MM.1S (cell line): ENCODE data around the gene CDH5.

Experiments used
- EZH2phosphoT487 ChIP-seq: fragments of 300-600 bp; sonication (generic); IDR thresholded peaks from 2 replicates; pipeline ENCODE4 v1.6.1; 2018; ENCODE audit warnings: antibody characterized with exemption, low read length
- TF ChIP-seq, protein P1 (sequence below): fragments of 300-600 bp; sonication (generic); IDR thresholded peaks from 2 replicates; pipeline ENCODE4 v1.5.1; 2016; ENCODE audit warnings: antibody characterized with exemption, low read length, mixed read lengths

- TF ChIP-seq, protein P1, sequence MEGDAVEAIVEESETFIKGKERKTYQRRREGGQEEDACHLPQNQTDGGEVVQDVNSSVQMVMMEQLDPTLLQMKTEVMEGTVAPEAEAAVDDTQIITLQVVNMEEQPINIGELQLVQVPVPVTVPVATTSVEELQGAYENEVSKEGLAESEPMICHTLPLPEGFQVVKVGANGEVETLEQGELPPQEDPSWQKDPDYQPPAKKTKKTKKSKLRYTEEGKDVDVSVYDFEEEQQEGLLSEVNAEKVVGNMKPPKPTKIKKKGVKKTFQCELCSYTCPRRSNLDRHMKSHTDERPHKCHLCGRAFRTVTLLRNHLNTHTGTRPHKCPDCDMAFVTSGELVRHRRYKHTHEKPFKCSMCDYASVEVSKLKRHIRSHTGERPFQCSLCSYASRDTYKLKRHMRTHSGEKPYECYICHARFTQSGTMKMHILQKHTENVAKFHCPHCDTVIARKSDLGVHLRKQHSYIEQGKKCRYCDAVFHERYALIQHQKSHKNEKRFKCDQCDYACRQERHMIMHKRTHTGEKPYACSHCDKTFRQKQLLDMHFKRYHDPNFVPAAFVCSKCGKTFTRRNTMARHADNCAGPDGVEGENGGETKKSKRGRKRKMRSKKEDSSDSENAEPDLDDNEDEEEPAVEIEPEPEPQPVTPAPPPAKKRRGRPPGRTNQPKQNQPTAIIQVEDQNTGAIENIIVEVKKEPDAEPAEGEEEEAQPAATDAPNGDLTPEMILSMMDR = no peak
- no peak for TF ChIP-seq EZH2phosphoT487
Measured at GRCh38 chr16:66446737-66447136, 80.2 kb downstream of the CDH5 start.
